ENCODE results near the gene VEGFB. TPM values are rescaled to one million over a fixed set of nuclear protein-coding genes. Genes with fewer than 3 reads are reported as not detected.
A peak's percentile ranks its signal among the peaks of the same experiment; 100 is the strongest.

Gene VEGFB
- total RNA-seq, 1 donor = 37.6 TPM

DNA sequence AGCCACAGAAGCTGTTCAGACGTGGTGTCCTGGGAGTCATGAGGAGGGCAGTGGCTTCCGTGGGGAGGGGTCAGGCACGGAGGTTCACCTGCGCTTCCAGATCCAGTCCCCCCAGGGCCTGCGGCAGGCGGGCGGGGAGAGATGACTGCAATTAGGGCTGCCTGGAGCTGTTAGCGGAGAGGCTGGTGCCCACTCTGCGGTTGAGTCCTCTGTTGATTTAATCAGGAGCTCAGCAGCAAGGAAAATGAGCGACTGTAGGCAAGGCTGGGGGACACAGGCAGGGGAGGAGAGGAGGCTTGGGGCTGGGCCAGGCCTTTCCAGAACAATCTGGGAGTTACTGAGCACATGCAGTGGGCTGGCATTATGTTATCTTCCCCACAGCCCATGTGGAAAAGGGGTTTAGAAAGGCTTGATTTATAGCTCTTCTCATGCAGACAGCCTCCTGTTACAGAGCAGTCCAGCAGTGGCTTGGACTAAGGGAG lies 30.0 kb downstream of the VEGFB start:
- H3K4me1 ChIP-seq (ENCODE audit: insufficient read depth, low read length) = peaks cover 26% of the 10 kb centered on the region
- no peak overlapping the region for H3K27ac ChIP-seq (ENCODE audit: low read depth, low read length)
- H4K20me1 ChIP-seq (ENCODE audit: insufficient read depth, low read length) = no peaks in the 10 kb centered on the region
- DNase-seq (ENCODE audit: insufficient read length, low spot score, missing footprints) = peak; percentile 86
- H3K9me3 ChIP-seq (ENCODE audit: low read depth, low read length) = no peaks in the 10 kb centered on the region
- H2AFZ ChIP-seq (ENCODE audit: low read length) = no peak overlapping the region
- H3K79me2 ChIP-seq (ENCODE audit: insufficient read depth, low read length) = no peaks in the 10 kb centered on the region
- TF ChIP-seq, protein P1, sequence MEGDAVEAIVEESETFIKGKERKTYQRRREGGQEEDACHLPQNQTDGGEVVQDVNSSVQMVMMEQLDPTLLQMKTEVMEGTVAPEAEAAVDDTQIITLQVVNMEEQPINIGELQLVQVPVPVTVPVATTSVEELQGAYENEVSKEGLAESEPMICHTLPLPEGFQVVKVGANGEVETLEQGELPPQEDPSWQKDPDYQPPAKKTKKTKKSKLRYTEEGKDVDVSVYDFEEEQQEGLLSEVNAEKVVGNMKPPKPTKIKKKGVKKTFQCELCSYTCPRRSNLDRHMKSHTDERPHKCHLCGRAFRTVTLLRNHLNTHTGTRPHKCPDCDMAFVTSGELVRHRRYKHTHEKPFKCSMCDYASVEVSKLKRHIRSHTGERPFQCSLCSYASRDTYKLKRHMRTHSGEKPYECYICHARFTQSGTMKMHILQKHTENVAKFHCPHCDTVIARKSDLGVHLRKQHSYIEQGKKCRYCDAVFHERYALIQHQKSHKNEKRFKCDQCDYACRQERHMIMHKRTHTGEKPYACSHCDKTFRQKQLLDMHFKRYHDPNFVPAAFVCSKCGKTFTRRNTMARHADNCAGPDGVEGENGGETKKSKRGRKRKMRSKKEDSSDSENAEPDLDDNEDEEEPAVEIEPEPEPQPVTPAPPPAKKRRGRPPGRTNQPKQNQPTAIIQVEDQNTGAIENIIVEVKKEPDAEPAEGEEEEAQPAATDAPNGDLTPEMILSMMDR (IDR thresholded peaks at IDR 0.05; ENCODE audit: extremely low read depth, low read depth, low read length) = no peak
- peaks cover 47% of the 10 kb centered on the region for H3K36me3 ChIP-seq (ENCODE audit: insufficient read depth, low read length)
- H3K27me3 ChIP-seq (ENCODE audit: insufficient read depth, low read length) = no peaks in the 10 kb centered on the region
- H3K4me2 ChIP-seq (ENCODE audit: insufficient read depth, low read length) = no peak overlapping the region
- no peak overlapping the region for H3K4me3 ChIP-seq (ENCODE audit: insufficient read depth, low read length)

DNA sequence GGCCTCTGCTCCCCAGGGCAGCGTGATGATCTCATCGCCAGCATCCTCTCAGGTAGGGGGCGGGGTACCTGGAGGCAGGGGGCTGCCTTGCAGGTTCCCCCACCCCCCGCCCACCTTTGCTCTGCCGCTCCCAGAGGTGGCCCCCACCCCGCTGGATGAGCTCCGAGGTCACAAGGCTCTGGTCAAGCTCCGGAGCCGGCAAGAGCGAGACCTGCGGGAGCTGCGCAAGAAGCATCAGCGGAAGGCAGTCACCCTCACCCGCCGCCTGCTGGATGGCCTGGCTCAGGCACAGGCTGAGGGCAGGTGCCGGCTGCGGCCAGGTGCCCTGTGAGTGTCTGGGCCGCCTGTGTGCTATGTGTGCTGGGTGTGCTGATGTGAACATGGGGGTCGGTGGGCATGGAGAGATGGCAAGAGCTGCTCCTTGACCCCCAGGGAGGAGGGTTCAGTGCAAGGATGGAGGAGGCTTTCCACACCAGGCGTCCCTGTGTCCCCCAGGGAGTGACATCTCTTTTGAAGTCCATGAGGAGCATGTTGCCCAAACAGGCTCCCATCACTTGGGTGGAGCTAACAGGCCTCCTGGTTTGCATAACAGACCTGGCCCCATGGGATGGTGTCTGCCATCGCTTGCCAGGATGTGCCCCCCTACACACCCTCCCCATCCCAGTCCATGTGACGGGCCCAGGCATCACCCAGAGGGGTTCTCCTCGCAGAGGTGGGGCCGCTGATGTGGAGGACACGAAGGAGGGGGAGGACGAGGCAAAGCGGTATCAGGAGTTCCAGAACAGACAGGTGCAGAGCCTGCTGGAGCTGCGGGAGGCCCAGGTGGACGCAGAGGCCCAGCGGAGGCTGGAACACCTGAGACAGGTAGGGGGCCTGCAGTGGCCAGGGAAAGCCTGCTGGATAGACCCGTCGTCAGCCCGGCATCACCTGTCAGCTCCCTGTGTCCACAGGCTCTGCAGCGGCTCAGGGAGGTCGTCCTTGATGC lies 31.1 kb downstream of the VEGFB start:
- Histone ChIP-seq H3K4me3 (ENCODE audit: insufficient read depth, low read length) (no peak overlapping the region), H3K4me2 (ENCODE audit: insufficient read depth, low read length) (no peak overlapping the region), H3K4me1 (ENCODE audit: insufficient read depth, low read length) (peaks cover 31% of the 10 kb centered on the region), H2AFZ (ENCODE audit: low read length) (no peak overlapping the region), H4K20me1 (ENCODE audit: insufficient read depth, low read length) (no peaks in the 10 kb centered on the region), H3K79me2 (ENCODE audit: insufficient read depth, low read length) (no peaks in the 10 kb centered on the region), H3K27me3 (ENCODE audit: insufficient read depth, low read length) (no peaks in the 10 kb centered on the region), H3K36me3 (ENCODE audit: insufficient read depth, low read length) (peaks cover 41% of the 10 kb centered on the region), H3K27ac (ENCODE audit: low read depth, low read length) (no peak overlapping the region), H3K9me3 (ENCODE audit: low read depth, low read length) (no peaks in the 10 kb centered on the region)
- TF ChIP-seq, protein P1 (IDR thresholded peaks at IDR 0.05; ENCODE audit: extremely low read depth, low read depth, low read length) = no peak
- peak; percentile 55 for DNase-seq (ENCODE audit: insufficient read length, low spot score, missing footprints)

DNA sequence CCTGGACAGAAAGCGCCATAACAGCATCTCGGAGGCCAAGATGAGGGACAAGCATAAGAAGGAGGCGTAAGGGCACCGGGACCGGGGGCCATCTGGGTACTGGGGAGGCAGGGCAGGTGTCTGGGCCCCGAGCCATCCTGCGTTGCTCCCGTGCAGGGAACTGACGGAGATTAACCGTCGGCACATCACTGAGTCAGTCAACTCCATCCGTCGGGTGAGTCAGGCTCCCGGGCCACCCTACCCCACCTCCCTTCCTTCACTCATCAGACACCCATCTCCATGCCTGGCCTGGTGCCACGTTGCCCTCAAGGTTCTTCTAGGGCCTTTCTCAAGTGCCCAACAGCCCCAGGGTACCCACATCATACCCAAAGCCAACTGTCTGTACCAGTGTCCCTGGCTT lies 32.0 kb downstream of the VEGFB start:
- Histone ChIP-seq H3K27me3 (ENCODE audit: insufficient read depth, low read length) (no peaks in the 10 kb centered on the region), H3K4me2 (ENCODE audit: insufficient read depth, low read length) (no peak overlapping the region), H3K4me1 (ENCODE audit: insufficient read depth, low read length) (peaks cover 33% of the 10 kb centered on the region), H3K9me3 (ENCODE audit: low read depth, low read length) (no peaks in the 10 kb centered on the region), H3K4me3 (ENCODE audit: insufficient read depth, low read length) (no peak overlapping the region), H4K20me1 (ENCODE audit: insufficient read depth, low read length) (no peaks in the 10 kb centered on the region), H2AFZ (ENCODE audit: low read length) (no peak overlapping the region), H3K36me3 (ENCODE audit: insufficient read depth, low read length) (peaks cover 41% of the 10 kb centered on the region), H3K79me2 (ENCODE audit: insufficient read depth, low read length) (no peaks in the 10 kb centered on the region), H3K27ac (ENCODE audit: low read depth, low read length) (no peak overlapping the region)
- DNase-seq (ENCODE audit: insufficient read length, low spot score, missing footprints) = peak; percentile 85
- TF ChIP-seq, protein P1 (IDR thresholded peaks at IDR 0.05; ENCODE audit: extremely low read depth, low read depth, low read length) = no peak
